GM12891 (cell line): ENCODE measurements around the gene DUSP10.

Experiments used
- PAX5 ChIP-seq: IDR thresholded peaks from 2 replicates; pipeline ENCODE4 v1.6.1; 2011; ENCODE audit warnings: low read length, moderate library complexity, mild to moderate bottlenecking; ENCODE audit not compliant: insufficient read depth, severe bottlenecking
- POLR2A ChIP-seq: IDR thresholded peaks from 2 replicates; pipeline ENCODE4 v1.6.1; 2011; ENCODE audit warnings: low read depth, low read length, control low read depth
- POLR2AphosphoS5 ChIP-seq: IDR thresholded peaks from 2 replicates; pipeline ENCODE4 v1.6.1; 2011; ENCODE audit warnings: low read depth, low read length, control low read depth
- SPI1 ChIP-seq: IDR thresholded peaks from 2 replicates; pipeline ENCODE4 v1.6.1; 2011; ENCODE audit warnings: low read depth, low read length, control low read depth
- TAF1 ChIP-seq: IDR thresholded peaks from 2 replicates; pipeline ENCODE4 v1.6.1; 2011; ENCODE audit warnings: low read depth, low read length, control low read depth

DNA sequence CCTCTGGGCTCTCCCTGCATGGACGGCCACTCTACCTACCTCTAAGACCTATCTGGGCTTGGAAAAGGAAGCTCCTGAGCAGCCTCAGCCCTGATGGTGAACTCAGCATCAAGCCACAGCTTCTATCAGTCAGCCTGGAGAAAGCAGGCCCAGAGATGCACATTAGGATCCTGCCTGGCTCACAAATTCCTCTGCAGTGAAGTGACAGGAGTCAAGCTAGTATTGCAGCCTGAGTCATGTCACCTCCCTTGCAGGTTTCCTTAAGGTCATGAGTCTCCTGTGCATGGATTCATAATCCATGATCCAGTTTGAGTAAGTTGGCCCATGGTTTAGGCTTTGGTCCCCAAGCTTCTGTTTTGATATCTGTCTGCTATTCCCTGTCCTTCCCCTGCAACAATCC lies 37.9 kb upstream of the DUSP10 start:
- TF ChIP-seq POLR2A (no peak), SPI1 (no peak), POLR2AphosphoS5 (no peak), TAF1 (no peak), PAX5 (no peak)
